A673 (cell line): ENCODE results near the gene TTYH1. TPM values are rescaled to one million over a fixed set of nuclear protein-coding genes. Genes with fewer than 3 reads are reported as not detected.

Experiments
- BruUV-seq: library from RNA; stranded (reverse); fragments of 400-500 nt; replicated peaks from 2 replicates; lab custom pipeline; 2021; lab: Mats Ljungman, UMichigan
- CTCF ChIA-PET: fragments of 300-600 bp; sonication (Branson Sonifier 250); formaldehyde crosslinking; loops from one replicate; lab custom pipeline; 2022; ENCODE audit warnings: antibody characterized with exemption; lab: Charles Lee
- POLR2A ChIA-PET: fragments of 300-600 bp; sonication (Branson Sonifier 250); formaldehyde crosslinking; loops from one replicate; lab custom pipeline; 2022; ENCODE audit warnings: antibody characterized with exemption; ENCODE audit not compliant: low non-redundant PET; lab: Charles Lee
- DNase-seq: peaks from one replicate; pipeline ENCODE4 v3.0.0-alpha.2; 2015; ENCODE audit warnings: low spot score
- H3K27ac ChIP-seq: fragments of 200-600 bp; sonication (generic); 2 replicates; pipeline ENCODE4 v1.5.1; 2016; ENCODE audit warnings: mixed run types, low read depth, mild to moderate bottlenecking, mixed read lengths, antibody characterized with exemption, low read length; ENCODE audit not compliant: poor library complexity, severe bottlenecking
- H3K27me3 ChIP-seq: fragments of 200-600 bp; sonication (generic); replicated peaks from 2 replicates; pipeline ENCODE4 v1.6.1; 2017; ENCODE audit warnings: mixed run types, low read depth, mild to moderate bottlenecking, mixed read lengths, antibody characterized with exemption, low read length; ENCODE audit not compliant: insufficient read depth, poor library complexity
- H3K36me3 ChIP-seq: fragments of 200-600 bp; sonication (generic); 2 replicates; pipeline ENCODE4 v1.6.1; 2016; ENCODE audit warnings: mixed run types, mild to moderate bottlenecking, mixed read lengths, antibody characterized with exemption, low read length; ENCODE audit not compliant: insufficient read depth, poor library complexity, severe bottlenecking
- H3K4me1 ChIP-seq: fragments of 200-600 bp; sonication (generic); 2 replicates; pipeline ENCODE4 v1.6.1; 2017; ENCODE audit warnings: mixed run types, mild to moderate bottlenecking, mixed read lengths, antibody characterized with exemption, low read length; ENCODE audit not compliant: insufficient read depth, poor library complexity, severe bottlenecking
- H3K4me3 ChIP-seq: fragments of 200-600 bp; sonication (generic); 2 replicates; pipeline ENCODE4 v1.5.1; 2016; ENCODE audit warnings: low read depth, mixed run types, mild to moderate bottlenecking, mixed read lengths, low read length; ENCODE audit not compliant: poor library complexity, severe bottlenecking
- H3K9me3 ChIP-seq: fragments of 200-600 bp; sonication (generic); 2 replicates; pipeline ENCODE4 v1.6.1; 2016; ENCODE audit warnings: mixed run types, low read depth, mild to moderate bottlenecking, mixed read lengths, antibody characterized with exemption, low read length; ENCODE audit not compliant: poor library complexity, severe bottlenecking
- EZH2 ChIP-seq: fragments of 200-600 bp; sonication (generic); IDR thresholded peaks from 2 replicates; pipeline ENCODE4 v1.6.1; 2017; ENCODE audit warnings: borderline replicate concordance, low read depth, mild to moderate bottlenecking, mixed read lengths, antibody characterized with exemption, low read length; ENCODE audit not compliant: poor library complexity, severe bottlenecking
- intact Hi-C: fragments of 100-400 bp; cut with micrococcal nuclease; formaldehyde crosslinking; loops from one replicate; pipeline ENCODE4 v1.10.0; 2022; ENCODE audit not compliant: unreplicated experiment
- total RNA-seq: library from RNA; stranded (reverse); gene quantifications from 2 replicates; pipeline ENCODE4 v1.2.3, GENCODE V29; 2021
- TF ChIP-seq, protein P1 (sequence below): fragments of 300-800, 200-600 bp; sonication (generic); conservative IDR thresholded peaks from 2 replicates; pipeline ENCODE4 v1.5.1; 2017; ENCODE audit warnings: low read depth, mild to moderate bottlenecking, antibody characterized with exemption, low read length, moderate library complexity, mixed read lengths

Gene TTYH1
- total RNA-seq, 1 experiment from 2014 or later = 3.0 TPM

DNA sequence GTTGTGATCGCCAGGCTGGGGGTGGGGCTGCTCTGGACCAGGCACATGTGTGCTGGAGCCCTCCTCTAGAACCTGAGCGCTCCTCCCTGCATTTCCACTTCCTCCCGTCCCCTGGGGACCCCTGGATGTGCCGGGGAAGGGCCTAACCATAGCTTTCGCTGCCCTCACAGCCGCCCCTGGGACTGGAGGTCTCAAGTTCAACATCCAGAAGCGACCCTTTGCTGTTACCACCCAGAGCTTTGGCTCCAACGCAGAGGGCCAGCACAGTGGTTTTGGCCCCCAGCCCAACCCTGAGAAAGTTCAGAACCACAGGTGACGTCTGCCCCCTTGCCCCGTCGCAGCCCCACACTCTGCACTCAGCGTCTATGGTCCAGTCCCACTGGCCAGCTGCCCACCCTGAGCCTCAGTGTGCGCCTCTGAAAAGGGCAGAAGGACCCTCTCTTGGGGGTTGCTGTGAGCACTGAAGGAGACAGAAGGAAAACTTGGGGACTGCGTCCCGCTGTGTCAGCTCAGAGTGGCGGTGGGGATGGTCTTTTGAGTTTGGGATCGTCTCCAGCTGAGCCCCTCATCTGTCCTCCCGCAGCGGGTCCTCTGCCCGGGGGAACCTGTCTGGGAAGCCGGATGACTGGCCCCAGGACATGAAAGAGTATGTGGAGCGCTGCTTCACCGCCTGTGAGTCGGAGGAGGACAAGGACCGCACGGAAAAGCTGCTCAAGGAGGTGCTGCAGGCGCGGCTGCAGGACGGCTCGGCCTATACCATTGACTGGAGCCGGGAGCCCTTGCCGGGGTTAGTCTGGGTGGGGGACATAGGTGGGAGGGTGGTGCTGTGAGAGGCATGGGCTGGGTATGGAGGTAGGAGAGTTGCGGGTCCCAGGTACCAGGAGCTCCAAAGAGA lies 39.8 kb downstream of the TTYH1 start:
- Histone ChIP-seq H3K36me3 (peaks cover 87% of the 10 kb centered on the region), H3K27me3 (no peaks in the 10 kb centered on the region), H3K9me3 (no peaks in the 10 kb centered on the region), H3K27ac (no peak overlapping the region), H3K4me3 (no peak overlapping the region), H3K4me1 (peaks cover 11% of the 10 kb centered on the region)
- ChIA-PET CTCF (no interaction called here), POLR2A (interaction anchor here (0.7 kb wide), 1 partner anchor 1373 kb away, joined by 4 read pairs; no protein-coding TSS in a partner anchor)
- TF ChIP-seq EZH2 = no peak
- no TSS peak for BruUV-seq
- DNase-seq = no peak
- intact Hi-C loops = no loop called here

DNA sequence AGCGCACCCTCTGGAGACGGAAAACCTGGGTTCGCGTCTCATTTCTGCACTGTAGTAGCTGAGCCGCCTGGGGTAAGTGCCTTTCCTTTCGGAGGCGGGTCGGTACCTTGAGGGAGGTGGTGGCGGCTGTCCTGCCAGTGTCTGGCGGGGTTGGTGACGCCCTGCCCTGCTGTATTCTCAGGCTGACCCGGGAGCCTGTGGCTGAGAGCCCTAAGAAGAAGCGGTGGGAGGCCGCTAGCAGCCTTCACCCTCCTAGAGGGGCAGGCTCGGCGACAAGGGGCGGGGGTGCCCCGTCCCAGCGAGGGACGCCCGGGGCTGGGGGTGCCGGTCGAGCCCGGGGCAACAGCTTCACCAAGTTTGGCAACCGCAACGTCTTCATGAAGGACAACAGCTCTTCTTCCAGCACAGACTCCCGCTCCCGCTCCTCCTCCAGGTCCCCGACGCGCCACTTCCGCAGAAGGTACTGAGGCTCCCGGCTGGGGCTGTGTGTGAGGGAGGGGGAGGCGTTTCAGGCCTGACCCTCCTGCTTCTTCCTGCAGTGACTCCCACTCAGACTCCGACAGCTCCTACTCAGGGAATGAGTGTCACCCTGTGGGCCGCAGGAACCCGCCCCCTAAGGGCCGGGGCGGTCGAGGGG lies 40.6 kb downstream of the TTYH1 start:
- intact Hi-C loops = no loop called here
- no peak for TF ChIP-seq EZH2
- TF ChIP-seq, protein P1, sequence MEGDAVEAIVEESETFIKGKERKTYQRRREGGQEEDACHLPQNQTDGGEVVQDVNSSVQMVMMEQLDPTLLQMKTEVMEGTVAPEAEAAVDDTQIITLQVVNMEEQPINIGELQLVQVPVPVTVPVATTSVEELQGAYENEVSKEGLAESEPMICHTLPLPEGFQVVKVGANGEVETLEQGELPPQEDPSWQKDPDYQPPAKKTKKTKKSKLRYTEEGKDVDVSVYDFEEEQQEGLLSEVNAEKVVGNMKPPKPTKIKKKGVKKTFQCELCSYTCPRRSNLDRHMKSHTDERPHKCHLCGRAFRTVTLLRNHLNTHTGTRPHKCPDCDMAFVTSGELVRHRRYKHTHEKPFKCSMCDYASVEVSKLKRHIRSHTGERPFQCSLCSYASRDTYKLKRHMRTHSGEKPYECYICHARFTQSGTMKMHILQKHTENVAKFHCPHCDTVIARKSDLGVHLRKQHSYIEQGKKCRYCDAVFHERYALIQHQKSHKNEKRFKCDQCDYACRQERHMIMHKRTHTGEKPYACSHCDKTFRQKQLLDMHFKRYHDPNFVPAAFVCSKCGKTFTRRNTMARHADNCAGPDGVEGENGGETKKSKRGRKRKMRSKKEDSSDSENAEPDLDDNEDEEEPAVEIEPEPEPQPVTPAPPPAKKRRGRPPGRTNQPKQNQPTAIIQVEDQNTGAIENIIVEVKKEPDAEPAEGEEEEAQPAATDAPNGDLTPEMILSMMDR = no peak
- Histone ChIP-seq H3K4me1 (peaks cover 7% of the 10 kb centered on the region), H3K36me3 (peaks cover 88% of the 10 kb centered on the region), H3K27ac (no peak overlapping the region), H3K9me3 (no peaks in the 10 kb centered on the region), H3K27me3 (no peaks in the 10 kb centered on the region), H3K4me3 (no peak overlapping the region)
- POLR2A ChIA-PET = interaction anchor here (0.7 kb wide), 1 partner anchor 1374 kb away, joined by 4 read pairs; no protein-coding TSS in a partner anchor
- CTCF ChIA-PET = interaction anchor here (0.6 kb wide), 1 partner anchor 25 kb away, joined by 7 read pairs; no protein-coding TSS in a partner anchor
- DNase-seq = no peak
- no TSS peak for BruUV-seq

DNA sequence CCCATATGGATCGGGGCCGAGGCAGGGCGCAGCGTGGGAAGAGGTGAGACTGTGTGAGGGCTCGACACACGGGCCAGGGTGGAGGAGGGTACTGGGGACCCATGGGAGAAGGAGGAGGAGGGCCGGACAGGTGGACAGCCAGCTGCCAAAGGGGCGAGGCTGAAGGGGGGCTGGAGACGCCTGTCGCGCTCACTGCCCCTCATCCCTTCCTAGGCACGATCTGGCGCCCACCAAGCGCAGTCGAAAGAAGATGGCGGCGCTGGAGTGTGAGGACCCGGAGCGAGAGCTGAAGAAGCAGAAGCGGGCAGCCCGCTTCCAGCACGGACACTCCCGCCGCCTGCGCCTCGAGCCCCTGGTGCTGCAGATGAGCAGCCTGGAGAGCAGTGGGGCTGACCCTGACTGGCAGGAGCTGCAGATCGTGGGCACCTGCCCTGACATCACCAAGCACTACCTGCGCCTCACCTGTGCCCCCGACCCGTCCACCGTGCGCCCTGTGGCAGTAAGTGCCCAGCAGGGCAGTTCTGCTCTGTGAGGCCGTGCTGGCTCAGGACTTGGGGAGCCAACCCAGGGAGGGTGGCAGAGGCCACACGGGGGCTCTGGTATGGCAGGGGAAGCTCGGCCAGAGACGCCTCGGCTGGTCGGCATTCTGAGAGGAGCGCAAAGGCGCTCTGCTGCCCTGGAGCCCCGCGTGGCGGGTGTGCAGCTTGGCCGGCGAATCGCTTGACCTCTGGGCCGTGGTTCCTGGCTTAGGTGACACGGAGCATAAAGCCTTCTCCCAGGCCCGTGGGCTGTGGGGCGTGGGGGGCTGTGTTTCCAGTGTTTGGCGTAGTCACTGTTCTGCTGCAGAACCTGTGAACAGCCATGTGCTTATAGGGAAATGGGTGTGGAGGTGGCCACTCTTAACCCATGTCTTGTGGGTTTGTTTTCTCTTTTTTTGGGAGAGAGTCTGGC lies 41.4 kb downstream of the TTYH1 start:
- Histone ChIP-seq H3K36me3 (peaks cover 87% of the 10 kb centered on the region), H3K27ac (no peak overlapping the region), H3K4me3 (no peak overlapping the region), H3K4me1 (peaks cover 12% of the 10 kb centered on the region), H3K9me3 (no peaks in the 10 kb centered on the region), H3K27me3 (no peaks in the 10 kb centered on the region)
- TF ChIP-seq, protein P1 = no peak
- TF ChIP-seq EZH2 = no peak
- BruUV-seq = no TSS peak
- POLR2A ChIA-PET = no interaction called here
- CTCF ChIA-PET = no interaction called here
- intact Hi-C loops = no loop called here
- no peak for DNase-seq
